ENCODE measurements around the gene SOX5.
"Not testable (repeated sequence)": the region's sequence is repeated elsewhere in the genome, so short reads cannot be mapped to it uniquely, and the experiment has no call there.

The SOX5 gene

DNA sequence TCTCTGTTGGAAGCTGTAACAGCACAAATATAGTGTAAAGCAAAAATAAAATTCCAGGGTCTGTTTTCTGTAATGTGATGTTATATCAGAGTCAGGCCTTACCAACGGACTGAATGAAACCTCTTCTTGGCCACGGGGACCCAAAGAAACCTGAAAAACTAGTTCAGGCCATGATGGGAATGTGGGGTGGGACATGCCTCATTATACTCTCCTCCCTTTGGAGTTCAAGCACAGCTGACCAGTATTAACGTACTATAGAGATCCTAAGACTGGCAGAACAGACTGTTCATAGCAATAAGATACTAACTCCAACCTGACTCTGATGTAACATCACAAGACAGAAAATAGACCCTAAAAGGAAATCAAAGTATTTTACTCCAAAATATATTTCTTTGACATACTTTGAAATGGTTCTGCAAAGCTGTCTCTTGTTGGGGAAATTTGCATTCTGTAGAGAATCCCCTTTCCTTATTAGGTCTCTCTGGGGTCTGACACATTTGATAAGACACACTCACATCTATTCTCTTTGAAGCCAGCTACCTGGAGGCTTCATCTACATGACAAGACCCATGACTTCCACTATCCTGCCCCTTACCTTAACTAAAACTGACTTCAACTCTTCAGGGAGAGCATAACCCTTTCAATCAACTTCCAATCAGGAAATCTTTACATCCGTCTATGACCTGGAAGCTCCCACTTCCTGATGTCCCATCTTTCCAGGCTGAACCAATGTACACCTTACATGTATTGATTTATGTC, 444.6 kb downstream of the SOX5 start:
- TF ChIP-seq, protein P1, sequence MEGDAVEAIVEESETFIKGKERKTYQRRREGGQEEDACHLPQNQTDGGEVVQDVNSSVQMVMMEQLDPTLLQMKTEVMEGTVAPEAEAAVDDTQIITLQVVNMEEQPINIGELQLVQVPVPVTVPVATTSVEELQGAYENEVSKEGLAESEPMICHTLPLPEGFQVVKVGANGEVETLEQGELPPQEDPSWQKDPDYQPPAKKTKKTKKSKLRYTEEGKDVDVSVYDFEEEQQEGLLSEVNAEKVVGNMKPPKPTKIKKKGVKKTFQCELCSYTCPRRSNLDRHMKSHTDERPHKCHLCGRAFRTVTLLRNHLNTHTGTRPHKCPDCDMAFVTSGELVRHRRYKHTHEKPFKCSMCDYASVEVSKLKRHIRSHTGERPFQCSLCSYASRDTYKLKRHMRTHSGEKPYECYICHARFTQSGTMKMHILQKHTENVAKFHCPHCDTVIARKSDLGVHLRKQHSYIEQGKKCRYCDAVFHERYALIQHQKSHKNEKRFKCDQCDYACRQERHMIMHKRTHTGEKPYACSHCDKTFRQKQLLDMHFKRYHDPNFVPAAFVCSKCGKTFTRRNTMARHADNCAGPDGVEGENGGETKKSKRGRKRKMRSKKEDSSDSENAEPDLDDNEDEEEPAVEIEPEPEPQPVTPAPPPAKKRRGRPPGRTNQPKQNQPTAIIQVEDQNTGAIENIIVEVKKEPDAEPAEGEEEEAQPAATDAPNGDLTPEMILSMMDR (IDR thresholded peaks at IDR 0.05; ENCODE audit: low read length, missing control alignments), result no peak
- no peak overlapping the region for H3K4me3 ChIP-seq (replicated peaks; ENCODE audit: low read depth, low read length)
- DNase-seq (ENCODE audit: low read depth), result no peak

DNA sequence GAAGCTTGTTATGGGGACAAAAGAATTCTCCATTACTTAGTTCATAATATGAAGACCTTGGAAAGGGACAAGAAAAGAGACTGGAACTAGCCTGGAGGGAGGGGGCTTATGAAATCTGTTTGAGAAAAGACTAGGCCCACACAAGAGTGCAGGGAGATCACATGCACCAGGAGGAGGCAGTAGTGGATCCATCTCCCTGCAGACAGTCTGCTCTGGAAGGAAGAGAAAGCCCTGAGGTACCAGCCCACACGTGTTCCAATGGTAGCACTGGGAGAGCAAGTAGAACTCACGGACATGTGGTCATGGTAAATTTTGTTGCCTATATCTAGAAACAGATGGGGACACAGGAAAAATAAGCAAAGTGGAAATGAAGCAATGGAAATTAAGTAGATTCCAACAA, 445.4 kb downstream of the SOX5 start:
- TF ChIP-seq, protein P1 (IDR thresholded peaks at IDR 0.05; ENCODE audit: low read length, missing control alignments), result no peak

DNA sequence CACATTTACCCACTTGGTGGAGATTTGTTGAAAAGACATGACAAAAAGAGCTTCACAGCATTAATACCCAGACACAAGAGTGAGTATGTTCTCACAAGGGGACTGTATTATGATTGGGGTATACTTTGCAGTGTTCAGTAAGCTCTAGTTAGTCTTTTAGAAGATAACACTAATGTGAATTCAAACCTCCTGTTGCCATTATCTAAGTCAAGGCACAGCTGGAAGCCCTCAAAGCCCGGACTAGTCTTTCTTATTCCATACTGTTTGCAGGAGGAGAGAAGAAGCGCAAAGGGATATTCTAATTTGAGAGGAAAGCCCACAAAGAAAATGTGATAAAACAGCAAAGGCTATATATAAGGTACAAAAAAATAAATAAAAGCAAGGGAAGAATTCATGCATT, 445.9 kb downstream of the SOX5 start:
- TF ChIP-seq, protein P1 (IDR thresholded peaks at IDR 0.05; ENCODE audit: low read length, missing control alignments), result no peak
- no peak overlapping the region for H3K4me3 ChIP-seq (replicated peaks; ENCODE audit: low read depth, low read length)

More for the DNA sequence above, 445.4 kb downstream of the SOX5 start:
- no peak for DNase-seq (ENCODE audit: low read depth)
- no peak overlapping the region for H3K4me3 ChIP-seq (replicated peaks; ENCODE audit: low read depth, low read length)

DNA sequence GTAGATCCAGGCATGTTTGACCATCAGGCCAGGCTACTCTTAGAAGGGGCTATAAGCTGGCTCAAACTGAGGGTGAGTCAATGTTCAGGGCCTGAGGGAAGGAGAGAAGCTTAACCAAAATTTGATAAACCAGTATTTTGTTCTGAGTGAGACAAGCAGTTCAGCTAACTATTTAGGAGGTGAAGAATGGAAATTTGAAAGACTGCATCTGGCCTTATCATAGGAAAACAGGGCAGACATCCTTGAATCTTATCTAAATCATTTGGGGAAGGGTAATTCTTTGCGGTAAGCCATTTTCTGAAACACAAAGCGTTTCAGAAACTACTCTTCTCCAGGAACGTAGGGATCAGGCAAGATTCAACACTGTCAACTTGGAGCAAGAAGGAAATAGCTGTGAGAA, 447.2 kb downstream of the SOX5 start:
- TF ChIP-seq, protein P1 (IDR thresholded peaks at IDR 0.05; ENCODE audit: low read length, missing control alignments), result no peak
- no peak for DNase-seq (ENCODE audit: low read depth)
- no peak overlapping the region for H3K4me3 ChIP-seq (replicated peaks; ENCODE audit: low read depth, low read length)

More for the DNA sequence above, 445.9 kb downstream of the SOX5 start:
- DNase-seq (ENCODE audit: low read depth), result no peak

DNA sequence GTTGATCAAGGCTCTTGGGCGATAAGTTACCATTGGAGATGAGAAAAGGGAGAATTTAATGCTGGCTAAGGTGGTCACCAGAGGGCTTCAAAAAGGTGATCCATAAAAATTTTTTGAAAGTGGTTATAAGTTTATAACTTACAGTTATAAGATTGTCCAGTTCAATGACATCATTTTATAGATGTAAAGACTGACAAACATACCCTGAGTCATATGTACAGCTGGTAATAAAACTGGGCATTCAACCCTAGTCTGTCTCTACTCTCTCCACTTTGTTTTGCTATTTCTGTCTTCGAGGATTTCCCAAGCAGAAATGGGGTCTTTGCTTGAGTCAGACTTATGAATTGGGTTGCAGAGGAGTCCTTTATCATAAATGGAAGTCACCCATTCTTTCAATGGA, 454.0 kb downstream of the SOX5 start:
- DNase-seq (ENCODE audit: low read depth), result no peak
- TF ChIP-seq, protein P1 (IDR thresholded peaks at IDR 0.05; ENCODE audit: low read length, missing control alignments), result no peak
- H3K4me3 ChIP-seq (replicated peaks; ENCODE audit: low read depth, low read length), result no peak overlapping the region

DNA sequence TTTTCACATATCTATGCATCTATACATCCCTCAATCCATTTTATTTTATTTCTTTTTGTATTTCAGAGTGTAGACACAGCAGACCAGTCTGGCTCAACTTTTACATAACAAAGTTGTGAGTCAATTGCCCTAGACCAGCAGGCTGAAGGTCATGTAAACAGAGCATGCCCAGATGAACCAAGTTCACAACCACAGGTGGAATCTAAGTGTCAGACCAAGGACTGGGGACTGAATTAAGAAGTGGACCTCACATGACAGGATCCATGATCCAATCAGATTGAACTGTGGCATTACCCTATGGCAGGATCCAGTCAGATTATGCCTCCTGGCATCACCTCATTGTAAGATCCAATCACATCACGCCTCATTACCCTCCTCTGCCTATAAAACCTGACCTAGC, 455.8 kb downstream of the SOX5 start:
- no peak for DNase-seq (ENCODE audit: low read depth)
- H3K4me3 ChIP-seq (replicated peaks; ENCODE audit: low read depth, low read length), result no peak overlapping the region
- TF ChIP-seq, protein P1 (IDR thresholded peaks at IDR 0.05; ENCODE audit: low read length, missing control alignments), result no peak

DNA sequence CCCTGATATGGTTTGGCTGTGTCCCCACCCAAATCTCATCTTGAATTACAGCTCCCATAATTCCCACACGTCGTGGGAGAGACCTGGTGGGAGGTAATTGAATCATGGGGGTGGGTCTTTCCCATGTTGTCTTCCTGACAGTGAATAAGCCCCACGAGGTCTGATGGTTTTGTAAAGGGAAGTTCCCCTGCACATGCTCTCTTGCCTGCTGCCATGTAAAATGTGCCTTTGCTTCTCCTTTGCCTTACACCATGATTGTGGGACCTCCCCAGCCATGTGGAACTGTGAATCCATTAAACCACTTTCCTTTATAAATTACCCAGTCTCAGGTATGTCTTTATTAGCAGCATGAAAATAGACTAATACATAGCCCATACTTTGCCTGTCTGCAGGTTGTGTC, 458.4 kb downstream of the SOX5 start:
- not testable (repeated sequence) for H3K4me3 ChIP-seq (replicated peaks; ENCODE audit: low read depth, low read length); DNase-seq (ENCODE audit: low read depth)
